Kidney (tissue), 14 donors: ENCODE data around the gene TAX1BP1. TPM values are rescaled to one million over a fixed set of nuclear protein-coding genes. Genes with fewer than 3 reads are reported as not detected.

Experiments used
- DNase-seq, 5 donors: peaks; one replicate each; pipeline ENCODE4 v3.0.0-alpha.2; 2013 to 2020
- FAIRE-seq: peaks from 2 replicates; lab custom pipeline; 2012; peaks lifted over from hg19 to GRCh38; lab: Jason Lieb, UNC
- H3K27ac ChIP-seq, 2 donors: one replicate each; pipeline ENCODE4 v1.7.0; 2013; ENCODE audit warnings: low read depth in 2 of 2, low read length in 2 of 2, inconsistent platforms in 1 of 2
- H3K27me3 ChIP-seq: one replicate; pipeline ENCODE4 v1.7.1; 2013; ENCODE audit warnings: low read length, inconsistent platforms; ENCODE audit not compliant: control insufficient read depth, insufficient read depth
- H3K36me3 ChIP-seq, 3 donors: one replicate each; pipeline versions ENCODE4 v1.7.0 to v1.7.1; 2013; ENCODE audit warnings: low read length in 3 of 3, control low read depth in 1 of 3, inconsistent platforms in 1 of 3; ENCODE audit not compliant: insufficient read depth in 3 of 3, control insufficient read depth in 2 of 3
- H3K4me1 ChIP-seq, 3 donors: one replicate each; pipeline versions ENCODE4 v1.7.0 to v1.7.1; 2013; ENCODE audit warnings: low read length in 3 of 3, inconsistent platforms in 1 of 3, low read depth in 1 of 3; ENCODE audit not compliant: control insufficient read depth in 2 of 3, insufficient read depth in 2 of 3
- H3K4me3 ChIP-seq, 3 donors: one replicate each; pipeline versions ENCODE4 v1.7.0 to v1.8.1; 2013; ENCODE audit warnings: low read length in 3 of 3, control low read depth in 1 of 3, inconsistent platforms in 1 of 3
- H3K9ac ChIP-seq, 3 donors: one replicate each; pipeline versions ENCODE4 v1.7.0 to v1.7.1; 2013; ENCODE audit warnings: low read length in 3 of 3, control low read depth in 1 of 3, inconsistent platforms in 1 of 3
- H3K9me3 ChIP-seq, 3 donors: one replicate each; pipeline versions ENCODE4 v1.7.0 to v1.7.1; 2013; ENCODE audit warnings: low read length in 3 of 3, control low read depth in 1 of 3, inconsistent platforms in 1 of 3; ENCODE audit not compliant: control insufficient read depth in 2 of 3, insufficient read depth in 1 of 3
- intact Hi-C: fragments of 100-400 bp; cut with DNase I; formaldehyde crosslinking; loops from one replicate; pipeline ENCODE4 v1.11.1; 2022
- polyA plus RNA-seq: library from polyadenylated mRNA; stranded (reverse); fragments of 350-450 nt; fragmentation: Illumina TruSeq; extraction: RNeasy Lipid Tissue Mini Kit (QIAGEN cat#74804); gene quantifications from one replicate; pipeline ENCODE4 v1.2.3, GENCODE V29; 2014; ENCODE audit warnings: low read depth, low replicate concordance; ENCODE audit not compliant: insufficient read depth
- total RNA-seq: library from RNA; stranded (reverse); fragmentation: NEBNext Ultra II Directional; extraction: Animal tissue kit (Norgen Biotek cat#: 25700); gene quantifications from one replicate; pipeline ENCODE4 v1.2.1, GENCODE V29; 2021
- TF ChIP-seq, protein P1 (sequence below): IDR thresholded peaks from 3 replicates; pipeline ENCODE4 v1.5.1; 2012; ENCODE audit warnings: mild to moderate bottlenecking, moderate library complexity, borderline replicate concordance; ENCODE audit not compliant: insufficient read depth; ENCODE audit errors: extremely low read depth
- donor health status: control.
- donor health status: control.
- donor health status: control.
- donor health status: control.
- donor health status: control.
- donor health status: DM: yes; HTN: yes; CAD: no.
- donor health status: Normal renal cell carcinoma (clear cell type).

Gene TAX1BP1
- total and polyA plus RNA-seq, 2 donors from 2014 or later, result 88.4 to 113 TPM

DNA sequence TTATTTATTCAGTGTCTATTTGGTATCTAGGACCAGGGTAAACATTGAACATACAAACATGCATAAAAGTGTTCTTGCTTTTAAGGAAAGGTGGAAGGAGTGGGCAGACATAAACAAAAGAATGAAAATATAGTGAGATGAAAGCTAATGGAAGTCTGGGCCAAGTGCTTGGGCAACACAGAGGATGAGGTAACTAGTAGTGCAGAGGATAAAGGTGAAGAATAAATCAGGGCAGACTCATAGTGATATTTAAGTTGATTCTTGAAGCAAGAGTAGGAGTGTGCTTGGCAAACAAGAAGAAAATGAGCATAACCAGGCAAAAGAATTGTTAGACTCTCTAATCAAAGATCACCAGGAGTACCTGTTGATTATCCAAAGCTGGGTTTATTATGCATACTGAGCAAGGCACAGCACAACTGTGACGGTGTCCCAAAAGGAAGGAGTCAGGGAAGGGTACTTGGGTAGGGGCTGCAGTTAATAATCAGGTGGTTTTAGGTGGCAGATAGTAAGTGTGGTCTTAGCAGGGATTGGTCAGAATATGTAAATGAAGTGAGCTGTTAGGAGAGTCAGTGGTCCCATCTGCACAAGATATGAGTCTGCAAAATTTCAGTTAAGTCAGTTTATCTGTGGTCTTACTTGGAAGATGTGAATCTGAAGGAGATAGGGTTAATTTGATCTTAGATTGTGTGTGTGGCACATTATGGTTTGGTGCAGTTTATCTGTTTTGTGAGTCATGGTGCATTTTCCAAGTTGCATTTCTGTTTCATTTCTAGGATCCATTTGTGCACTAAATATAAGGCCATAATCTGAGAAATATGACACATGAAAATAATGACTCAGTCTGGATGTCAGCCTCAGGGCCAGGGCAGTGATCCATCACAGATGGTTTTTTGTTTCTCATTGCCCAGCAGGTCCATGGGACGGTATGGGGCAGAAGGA lies 30.6 kb upstream of the TAX1BP1 start:
- Histone ChIP-seq H3K9ac (no peak overlapping the region), H3K4me3 (no peak overlapping the region), H3K36me3 (no peaks in the 10 kb centered on the region), H3K27ac (no peak overlapping the region), H3K4me1 (no peaks in the 10 kb centered on the region), H3K27me3 (no peaks in the 10 kb centered on the region), H3K9me3 (no peaks in the 10 kb centered on the region)
- TF ChIP-seq, protein P1, sequence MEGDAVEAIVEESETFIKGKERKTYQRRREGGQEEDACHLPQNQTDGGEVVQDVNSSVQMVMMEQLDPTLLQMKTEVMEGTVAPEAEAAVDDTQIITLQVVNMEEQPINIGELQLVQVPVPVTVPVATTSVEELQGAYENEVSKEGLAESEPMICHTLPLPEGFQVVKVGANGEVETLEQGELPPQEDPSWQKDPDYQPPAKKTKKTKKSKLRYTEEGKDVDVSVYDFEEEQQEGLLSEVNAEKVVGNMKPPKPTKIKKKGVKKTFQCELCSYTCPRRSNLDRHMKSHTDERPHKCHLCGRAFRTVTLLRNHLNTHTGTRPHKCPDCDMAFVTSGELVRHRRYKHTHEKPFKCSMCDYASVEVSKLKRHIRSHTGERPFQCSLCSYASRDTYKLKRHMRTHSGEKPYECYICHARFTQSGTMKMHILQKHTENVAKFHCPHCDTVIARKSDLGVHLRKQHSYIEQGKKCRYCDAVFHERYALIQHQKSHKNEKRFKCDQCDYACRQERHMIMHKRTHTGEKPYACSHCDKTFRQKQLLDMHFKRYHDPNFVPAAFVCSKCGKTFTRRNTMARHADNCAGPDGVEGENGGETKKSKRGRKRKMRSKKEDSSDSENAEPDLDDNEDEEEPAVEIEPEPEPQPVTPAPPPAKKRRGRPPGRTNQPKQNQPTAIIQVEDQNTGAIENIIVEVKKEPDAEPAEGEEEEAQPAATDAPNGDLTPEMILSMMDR, result no peak
- DNase-seq, result no peak
- FAIRE-seq, result no peak
- intact Hi-C loops, result no loop called here

DNA sequence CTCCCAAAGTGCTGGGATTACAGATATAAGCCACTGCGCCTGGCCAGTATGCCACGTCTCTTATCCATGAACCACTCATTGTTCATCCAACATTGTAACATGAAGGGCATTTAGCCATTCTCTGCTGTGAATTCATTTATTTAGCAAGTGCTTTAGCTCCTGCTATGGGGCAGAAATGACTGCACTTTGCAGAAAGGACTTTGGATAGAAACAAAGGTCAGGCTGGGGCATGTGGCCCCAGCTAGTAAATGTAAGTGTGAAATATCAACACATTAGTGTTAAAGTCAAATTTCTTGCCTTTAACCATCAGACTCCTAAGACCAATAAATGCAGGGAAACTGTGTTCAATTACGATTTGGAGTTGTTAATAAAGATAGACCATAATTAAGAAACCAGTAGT lies 27.7 kb upstream of the TAX1BP1 start:
- FAIRE-seq (no peak), DNase-seq (no peak)
- Histone ChIP-seq H3K4me3 (no peak overlapping the region), H3K9me3 (no peaks in the 10 kb centered on the region), H3K27ac (no peak overlapping the region), H3K27me3 (no peaks in the 10 kb centered on the region), H3K4me1 (no peaks in the 10 kb centered on the region), H3K9ac (no peak overlapping the region), H3K36me3 (no peaks in the 10 kb centered on the region)
- intact Hi-C loops, result no loop called here
- TF ChIP-seq, protein P1, result no peak

DNA sequence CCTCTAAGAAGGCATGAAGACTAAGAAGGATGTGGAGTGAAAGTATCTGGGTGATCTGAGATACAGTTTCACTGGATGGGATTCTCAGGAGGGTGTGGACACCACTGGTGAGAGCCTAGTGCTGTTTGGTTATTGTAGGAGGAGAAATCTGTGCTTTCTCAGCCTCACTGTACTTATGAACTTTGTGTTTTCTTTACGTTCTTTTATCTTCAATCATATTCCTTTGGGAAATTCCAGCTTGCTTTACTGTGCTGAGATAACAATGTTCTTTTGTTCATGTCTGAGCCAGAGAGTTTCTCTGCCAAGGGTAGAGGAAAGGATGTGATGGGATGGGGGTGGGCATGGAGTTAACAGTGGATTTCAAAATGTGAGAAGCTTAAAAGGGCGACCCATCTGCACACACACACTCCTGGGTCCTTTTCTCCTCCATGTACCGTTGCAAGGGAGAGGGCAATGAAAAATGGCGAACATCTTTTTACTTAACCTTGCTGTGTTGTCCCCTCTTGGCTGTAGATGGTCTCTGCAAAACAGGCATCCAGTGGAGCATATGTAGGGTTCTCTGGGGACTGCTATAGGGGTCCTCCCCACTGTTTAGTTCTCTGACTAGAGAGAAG lies 25.0 kb upstream of the TAX1BP1 start:
- TF ChIP-seq, protein P1, result no peak
- H3K27ac ChIP-seq, result no peak overlapping the region
- no peaks in the 10 kb centered on the region for H3K4me1 ChIP-seq
- H3K4me3 ChIP-seq, result no peak overlapping the region
- no peaks in the 10 kb centered on the region for H3K36me3 ChIP-seq
- intact Hi-C loops, result no loop called here
- no peaks in the 10 kb centered on the region for H3K27me3 ChIP-seq
- no peak overlapping the region for H3K9ac ChIP-seq
- DNase-seq, result peak in 1 of 5 donors; percentile 47
- no peaks in the 10 kb centered on the region for H3K9me3 ChIP-seq
- FAIRE-seq, result no peak
